ENCODE results near the gene TXNDC2. TPM values are rescaled to one million over a fixed set of nuclear protein-coding genes. Genes with fewer than 3 reads are reported as not detected.

The TXNDC2 gene
- total RNA-seq, 4 donors from 2014 or later: 0.26 to 1.0 (median 0.58) TPM

DNA sequence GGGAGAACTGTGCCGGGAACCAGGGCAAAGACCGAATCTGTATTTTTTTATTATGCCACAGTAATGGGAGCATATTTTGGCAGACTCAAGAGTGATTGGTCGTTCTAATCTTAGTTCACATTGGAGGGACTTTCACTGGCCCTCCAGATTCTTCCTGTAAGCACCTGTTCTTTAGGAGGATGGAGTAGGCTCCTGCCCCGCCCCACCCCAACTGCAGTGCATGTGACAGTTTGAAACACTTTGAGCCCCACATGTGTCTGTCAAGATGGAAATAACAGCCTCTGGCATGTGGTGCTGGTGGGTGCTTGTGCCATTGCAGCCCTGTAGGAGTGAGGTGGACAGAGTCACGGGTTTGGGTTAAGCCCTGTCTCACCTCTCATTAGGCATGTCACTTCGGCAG, 43.3 kb upstream of the TXNDC2 start:
- no peaks in the 10 kb centered on the region for H3K9me3 ChIP-seq
- no peaks in the 10 kb centered on the region for H3K27me3 ChIP-seq
- peaks cover 35 to 90% (median 72%) of the 10 kb centered on the region in 4 donors for H3K4me1 ChIP-seq
- peak; percentile 70 for DNase-seq (ENCODE audit: extremely low spot score)
- H3K27ac ChIP-seq (replicated peaks in 1 of 4): peak overlapping the region in 3 of 4 donors; percentile 51 to 69 (median 52)
- no peak overlapping the region for H3K4me3 ChIP-seq
- intact Hi-C loops (cut with DNase I): no loop called here
- TF ChIP-seq POLR2AphosphoS5 (IDR thresholded peaks at IDR 0.05) (no peak), POLR2A (IDR thresholded peaks at IDR 0.05; ENCODE audit: low read depth) (no peak)
- H3K36me3 ChIP-seq: peaks cover 0 to 4% (median 0%) of the 10 kb centered on the region in 4 donors
- 92% methylated on average over 5 of the region's 6 CpGs for WGBS

DNA sequence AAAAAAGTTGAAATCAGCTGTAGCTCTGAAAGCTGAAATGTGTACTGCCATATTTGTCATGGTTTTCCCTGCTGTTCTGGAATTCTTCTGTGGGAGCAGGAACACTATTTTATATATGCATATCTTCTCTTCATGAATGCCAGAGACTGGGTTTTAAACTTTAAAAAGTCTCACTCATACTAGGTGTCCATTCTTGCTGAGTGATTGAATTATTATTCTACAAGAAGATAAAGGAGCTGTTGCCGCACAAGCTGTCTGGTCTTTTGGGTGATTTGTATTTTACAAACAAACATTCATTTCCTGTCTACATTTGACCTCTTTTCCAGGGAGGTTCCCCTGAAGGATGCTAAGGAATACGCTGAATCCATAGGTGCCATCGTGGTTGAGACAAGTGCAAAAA, 40.5 kb upstream of the TXNDC2 start:
- peaks cover 0 to 4% (median 0%) of the 10 kb centered on the region in 4 donors for H3K36me3 ChIP-seq
- TF ChIP-seq POLR2A (IDR thresholded peaks at IDR 0.05; ENCODE audit: low read depth) (no peak), EP300 (IDR thresholded peaks at IDR 0.05) (no peak)
- TF ChIP-seq, protein P1, sequence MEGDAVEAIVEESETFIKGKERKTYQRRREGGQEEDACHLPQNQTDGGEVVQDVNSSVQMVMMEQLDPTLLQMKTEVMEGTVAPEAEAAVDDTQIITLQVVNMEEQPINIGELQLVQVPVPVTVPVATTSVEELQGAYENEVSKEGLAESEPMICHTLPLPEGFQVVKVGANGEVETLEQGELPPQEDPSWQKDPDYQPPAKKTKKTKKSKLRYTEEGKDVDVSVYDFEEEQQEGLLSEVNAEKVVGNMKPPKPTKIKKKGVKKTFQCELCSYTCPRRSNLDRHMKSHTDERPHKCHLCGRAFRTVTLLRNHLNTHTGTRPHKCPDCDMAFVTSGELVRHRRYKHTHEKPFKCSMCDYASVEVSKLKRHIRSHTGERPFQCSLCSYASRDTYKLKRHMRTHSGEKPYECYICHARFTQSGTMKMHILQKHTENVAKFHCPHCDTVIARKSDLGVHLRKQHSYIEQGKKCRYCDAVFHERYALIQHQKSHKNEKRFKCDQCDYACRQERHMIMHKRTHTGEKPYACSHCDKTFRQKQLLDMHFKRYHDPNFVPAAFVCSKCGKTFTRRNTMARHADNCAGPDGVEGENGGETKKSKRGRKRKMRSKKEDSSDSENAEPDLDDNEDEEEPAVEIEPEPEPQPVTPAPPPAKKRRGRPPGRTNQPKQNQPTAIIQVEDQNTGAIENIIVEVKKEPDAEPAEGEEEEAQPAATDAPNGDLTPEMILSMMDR (IDR thresholded peaks at IDR 0.05): no peak
- H3K4me3 ChIP-seq: no peak overlapping the region
- no peak for DNase-seq (ENCODE audit: extremely low spot score)
- peaks cover 27 to 89% (median 64%) of the 10 kb centered on the region in 4 donors for H3K4me1 ChIP-seq
- intact Hi-C loops (cut with DNase I): no loop called here
- no peaks in the 10 kb centered on the region for H3K27me3 ChIP-seq
- H3K9me3 ChIP-seq: no peaks in the 10 kb centered on the region
- H3K27ac ChIP-seq (replicated peaks in 1 of 4): peak overlapping the region in 1 of 4 donors; percentile 85
- 88% methylated on average over 3 of the region's 3 CpGs for WGBS

DNA sequence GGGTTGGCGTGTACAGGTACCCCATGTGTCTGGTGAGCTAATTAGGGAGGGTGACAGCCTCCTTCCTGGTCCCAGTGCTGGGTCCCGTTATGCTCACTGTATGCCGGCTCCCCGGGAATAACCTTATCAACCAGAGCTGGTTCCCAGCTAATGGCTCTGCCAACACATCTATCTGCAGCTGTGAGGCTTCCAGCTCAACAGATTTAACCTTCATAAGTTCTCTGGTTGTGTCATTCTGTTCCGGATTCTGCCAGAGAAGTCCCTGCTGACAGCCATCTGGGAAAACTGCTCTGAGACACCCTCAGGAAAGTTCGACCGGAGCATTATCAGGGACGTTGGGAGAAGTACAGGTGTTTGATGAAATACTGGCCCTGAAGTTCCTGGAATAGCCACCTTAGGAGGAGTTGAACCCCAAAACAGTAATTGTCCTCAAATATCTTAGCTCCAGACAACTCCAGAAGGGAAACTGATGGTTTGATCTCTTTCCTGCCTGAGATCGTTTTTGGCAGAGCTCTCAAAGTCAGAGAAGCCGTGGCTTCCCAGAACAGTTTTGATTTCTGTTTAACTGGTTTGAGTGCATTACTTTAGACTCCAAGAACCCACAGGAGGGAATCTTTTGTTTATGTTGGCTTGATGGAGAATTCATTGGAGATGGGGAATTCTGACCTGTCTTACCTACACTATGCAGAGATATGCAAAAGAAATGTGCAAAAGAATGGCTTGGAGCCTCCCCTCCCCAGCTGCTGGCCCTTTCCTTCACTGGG, 39.4 kb upstream of the TXNDC2 start:
- no peak for DNase-seq (ENCODE audit: extremely low spot score)
- WGBS: 46% methylated on average over 6 of the region's 10 CpGs
- intact Hi-C loops (cut with DNase I): no loop called here
- H3K4me3 ChIP-seq: peak overlapping the region; percentile 14 to 36 (median 24)
- H3K36me3 ChIP-seq: peaks cover 0 to 4% (median 0%) of the 10 kb centered on the region in 4 donors
- peaks cover 27 to 93% (median 62%) of the 10 kb centered on the region in 4 donors for H3K4me1 ChIP-seq
- no peaks in the 10 kb centered on the region for H3K27me3 ChIP-seq
- TF ChIP-seq EP300 (IDR thresholded peaks at IDR 0.05) (no peak), POLR2AphosphoS5 (IDR thresholded peaks at IDR 0.05) (peak in 1 of 2 donors; percentile 24)
- peak overlapping the region; percentile 69 to 85 (median 70) for H3K27ac ChIP-seq (replicated peaks in 1 of 4)
- H3K9me3 ChIP-seq: no peaks in the 10 kb centered on the region

DNA sequence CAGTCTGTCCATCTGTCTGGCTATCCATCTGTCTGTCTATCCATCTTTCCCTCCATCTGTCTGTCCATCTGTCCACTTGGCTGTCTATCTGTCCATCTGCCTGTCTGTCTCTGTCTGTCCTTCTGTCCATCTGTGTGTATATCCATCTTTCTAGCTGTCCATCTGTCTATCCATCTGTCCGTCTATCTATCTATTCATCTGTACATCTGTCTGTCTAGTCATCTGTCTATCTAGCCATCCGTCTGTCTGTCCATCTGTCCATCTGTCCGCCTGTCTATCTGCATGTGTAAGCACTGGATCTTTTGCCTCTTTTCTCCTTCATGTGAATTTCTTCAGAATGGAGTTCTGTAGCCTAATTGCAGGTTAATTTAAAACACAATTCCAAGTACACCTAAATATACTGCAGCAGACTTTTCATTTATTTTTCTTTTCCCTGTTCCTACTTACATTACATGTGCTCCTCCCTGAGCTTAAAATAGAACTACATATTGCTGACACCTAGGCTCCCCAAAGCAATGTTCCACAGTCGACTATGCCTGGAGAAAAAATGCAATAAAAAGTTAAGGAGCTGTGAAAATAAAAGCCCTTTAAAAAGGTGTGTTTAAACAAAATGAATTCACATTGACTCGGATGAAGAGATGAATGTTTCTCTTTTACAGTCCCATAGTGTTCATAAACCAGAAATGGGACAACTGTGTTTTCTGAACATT, 37.4 kb upstream of the TXNDC2 start:
- Histone ChIP-seq H3K9me3 (no peaks in the 10 kb centered on the region), H3K36me3 (peaks cover 0 to 4% (median 0%) of the 10 kb centered on the region in 4 donors), H3K27ac (replicated peaks in 1 of 4) (peak overlapping the region in 2 of 4 donors; percentile 35 to 70), H3K27me3 (no peaks in the 10 kb centered on the region), H3K4me3 (no peak overlapping the region), H3K4me1 (peaks cover 18 to 75% (median 48%) of the 10 kb centered on the region in 4 donors)
- 74% methylated on average over 5 of the region's 5 CpGs for WGBS
- intact Hi-C loops (cut with DNase I): no loop called here
- no peak for DNase-seq (ENCODE audit: extremely low spot score)
- no peak for TF ChIP-seq POLR2AphosphoS5 (IDR thresholded peaks at IDR 0.05)
- TF ChIP-seq EP300 (IDR thresholded peaks at IDR 0.05): no peak
- TF ChIP-seq, protein P1 (IDR thresholded peaks at IDR 0.05): no peak
- no peak for TF ChIP-seq POLR2A (IDR thresholded peaks at IDR 0.05; ENCODE audit: low read depth)

DNA sequence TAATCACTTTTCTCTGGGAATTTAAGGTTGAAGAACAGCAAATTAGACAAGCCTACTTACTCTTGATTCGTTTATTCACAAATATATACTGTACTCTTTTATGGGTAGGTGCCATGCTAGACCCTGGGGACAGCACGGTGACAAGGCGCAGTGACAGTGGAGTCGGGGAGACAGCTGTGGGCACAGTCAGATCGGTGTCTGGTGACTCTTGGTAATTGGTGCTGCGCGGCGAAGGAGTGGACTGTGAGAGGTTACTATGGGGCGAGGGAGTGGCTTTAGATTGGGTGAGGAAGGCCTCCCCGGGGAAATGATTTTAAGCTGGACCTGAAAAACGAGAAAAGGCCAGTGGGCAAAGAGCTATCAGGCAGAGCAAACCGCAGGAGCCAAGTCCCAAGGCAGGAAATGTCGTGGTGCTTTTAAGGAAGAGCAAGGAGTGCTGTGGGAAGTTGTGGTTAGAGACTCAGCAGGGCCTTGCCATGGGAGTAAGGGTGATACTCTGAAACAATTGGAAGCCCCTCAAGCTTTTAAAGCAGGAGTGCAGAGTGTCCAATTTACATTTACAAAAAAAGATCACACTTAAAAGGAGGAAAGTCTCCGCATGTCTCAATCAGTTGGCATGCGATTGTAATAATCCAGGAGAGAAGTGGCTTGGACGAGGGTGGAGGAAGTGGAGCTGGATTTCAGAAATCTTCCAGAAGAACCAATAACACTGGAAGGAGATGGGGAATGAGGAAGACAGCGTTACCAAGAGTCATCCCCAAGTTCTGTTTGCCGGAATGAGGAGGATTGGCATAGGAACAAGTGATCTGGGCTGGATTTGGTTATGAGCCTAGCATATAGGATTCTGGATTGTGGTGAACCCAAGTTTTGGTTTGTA, 36.1 kb upstream of the TXNDC2 start:
- H3K27me3 ChIP-seq: no peaks in the 10 kb centered on the region
- DNase-seq (ENCODE audit: extremely low spot score): no peak
- WGBS: 83% methylated on average over 18 of the region's 18 CpGs
- TF ChIP-seq POLR2AphosphoS5 (IDR thresholded peaks at IDR 0.05) (peak in 1 of 2 donors; percentile 22), EP300 (IDR thresholded peaks at IDR 0.05) (no peak)
- H3K27ac ChIP-seq (replicated peaks in 1 of 4): peak overlapping the region; percentile 31 to 70 (median 34)
- H3K4me3 ChIP-seq: no peak overlapping the region
- H3K4me1 ChIP-seq: peaks cover 18 to 72% (median 56%) of the 10 kb centered on the region in 4 donors
- intact Hi-C loops (cut with DNase I): no loop called here
- no peaks in the 10 kb centered on the region for H3K9me3 ChIP-seq
- no peaks in the 10 kb centered on the region for H3K36me3 ChIP-seq

All from esophagus muscularis mucosa (tissue), 4 donors.